HS-27A (cell line): ENCODE results near the gene VPS13A.
"Not testable (repeated sequence)": the region's sequence is repeated elsewhere in the genome, so short reads cannot be mapped to it uniquely, and the experiment has no call there.

Source experiments
- DNase-seq: peaks from one replicate; pipeline ENCODE4 v3.0.0-alpha.2; 2012; ENCODE audit warnings: low read depth, missing footprints

Gene VPS13A

GRCh38 chr9:77304543-77304942 lies 127.2 kb downstream of the VPS13A start:
- DNase-seq = no peak

GRCh38 chr9:77305622-77306400 lies 128.5 kb downstream of the VPS13A start:
- no peak for DNase-seq

- no peak for DNase-seq
Observed at GRCh38 chr9:77307166-77307565, 129.8 kb downstream of the VPS13A start.

- no peak for DNase-seq
Observed at GRCh38 chr9:77316058-77316457, 138.7 kb downstream of the VPS13A start.

- no peak for DNase-seq
Observed at GRCh38 chr9:77325058-77325457, 147.7 kb downstream of the VPS13A start.

GRCh38 chr9:77328102-77328501 lies 150.8 kb downstream of the VPS13A start:
- DNase-seq = no peak

GRCh38 chr9:77370064-77370463 lies 192.7 kb downstream of the VPS13A start:
- no peak for DNase-seq

GRCh38 chr9:77374266-77374665 lies 196.9 kb downstream of the VPS13A start:
- DNase-seq = no peak

- no peak for DNase-seq
Observed at GRCh38 chr9:77375956-77376532, 198.7 kb downstream of the VPS13A start.

GRCh38 chr9:77384406-77384805 lies 207.1 kb downstream of the VPS13A start:
- DNase-seq = peak; percentile 51

GRCh38 chr9:77386187-77386586 lies 208.9 kb downstream of the VPS13A start:
- DNase-seq = no peak

GRCh38 chr9:77391834-77392233 lies 214.5 kb downstream of the VPS13A start:
- no peak for DNase-seq

GRCh38 chr9:77392328-77392727 lies 215.0 kb downstream of the VPS13A start:
- DNase-seq = no peak

- not testable (repeated sequence) for DNase-seq
Observed at GRCh38 chr9:77398581-77398980, 221.2 kb downstream of the VPS13A start.

- DNase-seq = no peak
Observed at GRCh38 chr9:77399964-77400363, 222.6 kb downstream of the VPS13A start.

- no peak for DNase-seq
Observed at GRCh38 chr9:77402286-77402685, 225.0 kb downstream of the VPS13A start.

GRCh38 chr9:77403239-77403638 lies 225.9 kb downstream of the VPS13A start:
- DNase-seq = no peak

- DNase-seq = not testable (repeated sequence)
Observed at GRCh38 chr9:77408521-77408920, 231.2 kb downstream of the VPS13A start.

- DNase-seq = no peak
Observed at GRCh38 chr9:77417566-77417965, 240.2 kb downstream of the VPS13A start.

GRCh38 chr9:77418226-77418625 lies 240.9 kb downstream of the VPS13A start:
- no peak for DNase-seq

GRCh38 chr9:77420641-77421040 lies 243.3 kb downstream of the VPS13A start:
- DNase-seq = no peak

- DNase-seq = no peak
Observed at GRCh38 chr9:77421506-77422265, 244.4 kb downstream of the VPS13A start.

- DNase-seq = no peak
Observed at GRCh38 chr9:77422969-77423368, 245.6 kb downstream of the VPS13A start.
